Lower leg skin (tissue), 4 donors: ENCODE measurements around the gene AK5. TPM values are rescaled to one million over a fixed set of nuclear protein-coding genes. Genes with fewer than 3 reads are reported as not detected.

Source experiments
- DNase-seq, 2 donors: peaks; one replicate each; pipeline ENCODE4 v3.0.0-alpha.2; 2019; ENCODE audit warnings: low spot score in 2 of 2
- H3K4me3 ChIP-seq: fragments of 200-600 bp; sonication (generic); 2 replicates; pipeline ENCODE4 v1.5.1; 2017; ENCODE audit warnings: mild to moderate bottlenecking, low read depth; ENCODE audit not compliant: poor library complexity, severe bottlenecking
- CTCF ChIP-seq, 3 donors: fragments of 450-650 bp; IDR thresholded peaks; one replicate each; pipeline ENCODE4 v1.5.1; 2016; ENCODE audit warnings: antibody characterized with exemption in 3 of 3, mild to moderate bottlenecking in 3 of 3, moderate library complexity in 2 of 3
- POLR2A ChIP-seq, 2 donors: fragments of 450-650 bp; IDR thresholded peaks; one replicate each; pipeline ENCODE4 v1.6.1; 2016 to 2017; ENCODE audit warnings: antibody characterized with exemption in 2 of 2, mild to moderate bottlenecking in 1 of 2, moderate library complexity in 1 of 2
- WGBS, 2 donors: methylation state at CpG; one replicate each; pipeline ENCODE4 v1.1.5; 2018; 5-methylcytosine and 5-hydroxymethylcytosine counted together
- intact Hi-C: fragments of 100-400 bp; cut with DNase I; formaldehyde crosslinking; loops from one replicate; pipeline ENCODE4 v1.15.0; 2023; ENCODE audit warnings: low total_unique reads
- total RNA-seq, 4 donors: library from RNA; depleted of rRNA; stranded (reverse); fragments of >200 nt; gene quantifications; one replicate each; pipeline ENCODE4 v1.1.0, GENCODE V29; 2016

AK5 gene
- total RNA-seq, 4 donors from 2014 or later, result 0.08 to 2.6 (median 1.7) TPM

GRCh38 chr1:77428068-77428467, 146.2 kb downstream of the AK5 start:
- DNase-seq, result no peak
- 77 to 89% methylated on average over 1 of the region's 1 CpG for WGBS, 2 donors
- no peak overlapping the region for H3K4me3 ChIP-seq
- intact Hi-C loops, result no loop called here
- no peak for TF ChIP-seq CTCF (IDR thresholded peaks at IDR 0.05)
- no peak for TF ChIP-seq POLR2A (IDR thresholded peaks at IDR 0.05)

GRCh38 chr1:77430966-77431690, 149.3 kb downstream of the AK5 start:
- no peak overlapping the region for H3K4me3 ChIP-seq
- intact Hi-C loops, result no loop called here
- 62 to 76% methylated on average over 4 of the region's 4 CpGs for WGBS, 2 donors
- no peak for DNase-seq
- TF ChIP-seq CTCF (IDR thresholded peaks at IDR 0.05) (no peak), POLR2A (IDR thresholded peaks at IDR 0.05) (no peak)

DNA sequence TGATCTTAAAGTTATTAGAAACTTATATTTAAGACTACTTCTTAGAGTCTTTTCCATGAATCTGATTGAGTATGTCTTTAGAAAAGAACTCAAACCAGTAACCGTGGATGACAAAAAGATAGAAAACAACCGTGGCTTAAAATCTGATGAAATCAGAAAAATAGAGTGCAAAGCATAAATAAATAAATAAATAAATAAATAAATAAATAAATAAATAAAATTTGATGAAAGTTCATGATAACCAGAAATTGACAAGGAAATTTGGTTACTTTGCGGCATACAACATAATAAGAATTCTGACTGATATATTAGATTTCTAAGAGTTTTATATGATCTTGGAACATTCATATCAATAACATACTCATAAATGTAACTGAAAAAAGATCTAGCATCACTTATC, 152.1 kb downstream of the AK5 start:
- intact Hi-C loops, result no loop called here
- DNase-seq, result no peak
- TF ChIP-seq POLR2A (IDR thresholded peaks at IDR 0.05), result no peak
- no peak for TF ChIP-seq CTCF (IDR thresholded peaks at IDR 0.05)
- WGBS, 2 donors, result 94 to 99% methylated on average over 3 of the region's 3 CpGs
- H3K4me3 ChIP-seq, result no peak overlapping the region

GRCh38 chr1:77434967-77435366, 153.1 kb downstream of the AK5 start:
- no peak overlapping the region for H3K4me3 ChIP-seq
- WGBS, 2 donors, result 82 to 87% methylated on average over 2 of the region's 2 CpGs
- intact Hi-C loops, result no loop called here

DNA sequence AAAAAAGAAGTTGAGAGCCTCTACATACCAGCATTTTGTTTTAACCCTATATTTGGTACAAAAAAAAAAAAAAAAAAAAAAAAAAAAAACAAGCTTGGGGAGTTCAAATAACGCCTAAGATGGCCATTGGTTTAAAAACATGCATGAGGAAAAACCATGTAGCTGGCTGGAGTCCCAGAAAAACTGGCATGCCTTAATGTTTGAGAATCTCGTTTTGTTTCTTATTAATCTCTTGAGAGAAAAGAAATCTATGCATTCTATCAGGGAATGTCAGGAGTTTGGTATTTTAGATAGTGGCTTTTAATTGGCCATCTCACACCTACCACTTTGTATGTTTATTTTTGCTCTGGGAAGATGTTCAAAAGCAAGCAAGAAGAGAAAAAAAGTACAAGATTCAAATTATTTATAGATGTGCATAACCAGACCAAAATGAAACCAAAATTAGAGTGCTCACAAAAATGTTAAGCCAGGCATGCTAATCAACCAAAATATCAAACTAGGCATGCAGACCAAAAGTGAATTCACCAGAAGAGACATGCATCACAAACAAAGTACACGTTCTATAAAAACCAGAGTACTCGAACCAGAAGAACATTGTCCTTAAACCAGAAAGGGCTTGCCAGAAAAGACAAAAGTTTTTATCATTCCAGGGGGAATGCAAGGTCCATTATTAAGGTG, 156.6 kb downstream of the AK5 start:
- no peak for DNase-seq
- no peak overlapping the region for H3K4me3 ChIP-seq
- intact Hi-C loops, result no loop called here
- TF ChIP-seq CTCF (IDR thresholded peaks at IDR 0.05), result no peak
- no peak for TF ChIP-seq POLR2A (IDR thresholded peaks at IDR 0.05)
- WGBS, 2 donors, result 13 to 21% methylated on average over 4 of the region's 4 CpGs

More at GRCh38 chr1:77434967-77435366, 153.1 kb downstream of the AK5 start:
- TF ChIP-seq POLR2A (IDR thresholded peaks at IDR 0.05), result no peak
- no peak for TF ChIP-seq CTCF (IDR thresholded peaks at IDR 0.05)
- no peak for DNase-seq
